ENCODE results near the gene SUPT20H. TPM values are rescaled to one million over a fixed set of nuclear protein-coding genes. Genes with fewer than 3 reads are reported as not detected.
A peak's percentile ranks its signal among the peaks of the same experiment; 100 is the strongest.

SUPT20H gene
- total RNA-seq, 6 experiments from 2014 or later = 14.0 to 18.1 (median 16.1) TPM

GRCh38 chr13:36999054-36999714, 60.3 kb downstream of the SUPT20H start, which contains the start of gene ALG5:
TSS of gene ALG5 (minus strand) at chr13:36999340. CDS start at chr13:36999300, 40 bp downstream.
- peaks cover 0 to 14% (median 4%) of the 10 kb centered on the region in 4 donors for H3K4me1 ChIP-seq
- ATAC-seq = peak; percentile 81 to 93 (median 89)
- intact Hi-C loops (cut with DNase I) = no loop called here
- peak within 1 kb of the TSS; percentile 73 to 94 (median 94) for H3K4me3 ChIP-seq
- no peaks in the 10 kb centered on the region for H3K27me3 ChIP-seq
- peak; percentile 93 to 94 (median 94) for DNase-seq
- WGBS (ENCODE audit: insufficient coverage, low coverage, low lambda C conversion rate, missing lambda C conversion rate) = under 1% methylated on average over 13 of the region's 52 CpGs
- TF ChIP-seq CTCF (IDR thresholded peaks at IDR 0.05) = peak; percentile 96 to 100 (median 99)
- peak; percentile 72 for TF ChIP-seq POLR2A (IDR thresholded peaks at IDR 0.05)
- peaks cover 0 to 26% (median 6%) of the 10 kb centered on the region in 4 donors for H3K36me3 ChIP-seq
- H3K9me3 ChIP-seq = no peaks in the 10 kb centered on the region
- peak within 1 kb of the TSS; percentile 90 to 96 (median 93) for H3K27ac ChIP-seq

- no peaks in the 10 kb centered on the region for H3K9me3 ChIP-seq
- intact Hi-C loops (cut with DNase I) = no loop called here
- WGBS (ENCODE audit: insufficient coverage, low coverage, low lambda C conversion rate, missing lambda C conversion rate) = 0% methylated on average over 17 of the region's 21 CpGs
- ATAC-seq (peak in 1 of 4 donors; percentile 1), DNase-seq (peak; percentile 51 to 58 (median 56))
- H3K27me3 ChIP-seq = no peaks in the 10 kb centered on the region
- peaks cover 0 to 28% (median 5%) of the 10 kb centered on the region in 4 donors for H3K36me3 ChIP-seq
- TF ChIP-seq CTCF (IDR thresholded peaks at IDR 0.05) (no peak), POLR2A (IDR thresholded peaks at IDR 0.05) (no peak)
- H3K4me3 ChIP-seq = peak overlapping the region; percentile 73 to 94 (median 94)
- H3K27ac ChIP-seq = peak overlapping the region; percentile 72 to 96 (median 93)
- H3K4me1 ChIP-seq = peaks cover 0 to 14% (median 4%) of the 10 kb centered on the region in 4 donors
Observed at GRCh38 chr13:36998624-36999041, 60.9 kb downstream of the SUPT20H start.

- no peak overlapping the region for H3K27ac ChIP-seq
- H3K4me3 ChIP-seq = peak overlapping the region; percentile 73 to 94 (median 94)
- DNase-seq (no peak), ATAC-seq (no peak)
- TF ChIP-seq CTCF (IDR thresholded peaks at IDR 0.05) = no peak
- H3K27me3 ChIP-seq = no peaks in the 10 kb centered on the region
- intact Hi-C loops (cut with DNase I) = no loop called here
- WGBS (ENCODE audit: insufficient coverage, low coverage, low lambda C conversion rate, missing lambda C conversion rate) = 28% methylated on average over 6 of the region's 6 CpGs
- peaks cover under 1 to 28% (median 10%) of the 10 kb centered on the region in 4 donors for H3K36me3 ChIP-seq
- peaks cover 0 to 14% (median 4%) of the 10 kb centered on the region in 4 donors for H3K4me1 ChIP-seq
- no peaks in the 10 kb centered on the region for H3K9me3 ChIP-seq
Observed at GRCh38 chr13:36997716-36998427, 61.6 kb downstream of the SUPT20H start.

- H3K9me3 ChIP-seq = no peaks in the 10 kb centered on the region
- no peak for DNase-seq
- ATAC-seq = no peak
- no peak overlapping the region for H3K27ac ChIP-seq
- no peak overlapping the region for H3K4me3 ChIP-seq
- H3K4me1 ChIP-seq = no peaks in the 10 kb centered on the region
- intact Hi-C loops (cut with DNase I) = no loop called here
- WGBS (ENCODE audit: insufficient coverage, low coverage, low lambda C conversion rate, missing lambda C conversion rate) = 91% methylated on average over 3 of the region's 4 CpGs
- H3K36me3 ChIP-seq = peaks cover 6 to 73% (median 31%) of the 10 kb centered on the region in 4 donors
- TF ChIP-seq POLR2A (IDR thresholded peaks at IDR 0.05) (no peak), CTCF (IDR thresholded peaks at IDR 0.05) (no peak)
- no peaks in the 10 kb centered on the region for H3K27me3 ChIP-seq
Observed at GRCh38 chr13:36992362-36992761, 67.1 kb downstream of the SUPT20H start.
